ENCODE data around the gene ANKRD44.

Gene ANKRD44

GRCh38 chr2:197107291-197108269 is 203.0 kb downstream of the ANKRD44 start:
- no peak for DNase-seq (ENCODE audit: low read depth)

DNA sequence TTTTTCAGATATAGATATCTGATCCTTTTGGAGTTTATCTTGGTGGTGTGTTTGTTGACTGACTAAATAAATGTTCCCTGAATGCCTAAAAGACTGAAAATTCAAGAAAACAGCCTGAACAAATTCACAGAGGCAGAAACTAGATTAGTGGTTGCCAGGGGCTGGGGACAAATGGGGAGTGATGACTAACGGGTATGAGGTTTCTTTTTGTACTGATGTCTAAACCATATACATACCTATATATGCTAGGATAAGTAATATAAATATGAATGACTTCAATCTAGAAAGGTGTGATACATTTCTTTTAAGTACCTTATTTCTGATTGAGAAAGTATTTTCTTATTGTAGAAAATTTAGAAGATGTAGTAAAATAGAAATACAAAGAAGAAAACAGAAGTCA is 207.2 kb downstream of the ANKRD44 start:
- no peak for DNase-seq (ENCODE audit: low read depth)
- no peak overlapping the region for H3K4me3 ChIP-seq (ENCODE audit: low read depth, low read length)

More at GRCh38 chr2:197107291-197108269, 203.0 kb downstream of the ANKRD44 start:
- H3K4me3 ChIP-seq (ENCODE audit: low read depth, low read length): no peak overlapping the region

DNA sequence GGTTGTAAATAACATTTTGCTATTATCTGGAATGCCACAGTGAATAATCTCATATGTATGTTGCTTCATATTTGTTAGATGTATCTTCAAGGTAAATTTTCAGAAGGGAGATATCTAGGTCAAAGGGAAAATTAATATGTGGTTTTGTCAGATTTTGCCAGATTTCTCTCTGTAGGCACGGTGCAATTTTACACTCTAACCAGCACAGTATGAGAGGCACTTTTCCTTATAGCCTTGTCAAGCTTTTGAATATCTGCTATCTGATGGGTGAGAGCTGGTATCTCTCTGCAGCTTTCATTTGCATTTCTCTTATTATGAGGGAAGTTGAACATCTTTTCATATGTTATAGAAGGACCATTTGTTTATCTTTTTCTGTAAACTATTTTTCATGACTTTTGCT is 208.3 kb downstream of the ANKRD44 start:
- no peak overlapping the region for H3K4me3 ChIP-seq (ENCODE audit: low read depth, low read length)
- no peak for DNase-seq (ENCODE audit: low read depth)

DNA sequence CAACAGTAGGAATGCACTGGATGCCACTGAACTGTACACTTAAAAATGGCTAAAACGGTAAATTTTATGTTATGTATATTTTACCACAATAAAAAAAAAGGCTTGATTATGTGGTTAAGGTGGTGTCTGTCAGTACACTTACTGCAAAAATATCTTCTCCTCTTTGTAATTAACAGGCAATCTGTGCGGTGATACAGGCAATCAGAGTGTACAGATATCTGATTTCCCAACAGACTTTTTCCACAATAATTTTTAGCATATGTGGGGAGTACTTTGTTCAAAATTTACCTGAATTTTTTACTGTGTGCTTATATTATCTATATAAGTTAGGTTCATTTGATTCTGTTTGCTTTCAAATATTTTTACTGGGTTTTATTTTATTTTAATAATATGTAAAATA is 209.1 kb downstream of the ANKRD44 start:
- H3K4me3 ChIP-seq (ENCODE audit: low read depth, low read length): no peak overlapping the region
- no peak for DNase-seq (ENCODE audit: low read depth)

- peak; percentile 92 for DNase-seq (ENCODE audit: low read depth)
Observed at GRCh38 chr2:197097578-197098366, 212.8 kb downstream of the ANKRD44 start.

DNA sequence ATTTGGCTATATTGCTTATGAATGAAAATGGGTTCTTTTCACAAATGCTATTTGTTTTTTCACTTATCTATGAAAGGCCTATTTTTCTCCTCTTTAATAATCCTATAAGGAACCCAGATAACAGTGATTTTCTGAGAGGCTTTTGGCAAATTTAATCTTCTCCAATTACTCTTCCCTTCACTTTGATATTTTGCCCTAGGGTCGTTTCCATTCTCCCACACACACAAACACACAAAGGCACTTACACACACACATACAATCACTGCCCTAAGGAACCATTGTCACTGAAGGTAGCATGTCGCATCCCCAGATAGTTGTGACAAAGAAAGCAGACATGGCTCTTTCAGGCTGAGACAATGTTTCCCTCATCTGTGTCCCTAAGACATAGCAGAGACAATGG is 213.9 kb downstream of the ANKRD44 start:
- no peak for DNase-seq (ENCODE audit: low read depth)
- no peak overlapping the region for H3K4me3 ChIP-seq (ENCODE audit: low read depth, low read length)

More at GRCh38 chr2:197097578-197098366, 212.8 kb downstream of the ANKRD44 start:
- H3K4me3 ChIP-seq (ENCODE audit: low read depth, low read length): no peak overlapping the region

- peak; percentile 77 for DNase-seq (ENCODE audit: low read depth)
- H3K4me3 ChIP-seq (ENCODE audit: low read depth, low read length): no peak overlapping the region
Observed at GRCh38 chr2:197092431-197092830, 218.1 kb downstream of the ANKRD44 start.

DNA sequence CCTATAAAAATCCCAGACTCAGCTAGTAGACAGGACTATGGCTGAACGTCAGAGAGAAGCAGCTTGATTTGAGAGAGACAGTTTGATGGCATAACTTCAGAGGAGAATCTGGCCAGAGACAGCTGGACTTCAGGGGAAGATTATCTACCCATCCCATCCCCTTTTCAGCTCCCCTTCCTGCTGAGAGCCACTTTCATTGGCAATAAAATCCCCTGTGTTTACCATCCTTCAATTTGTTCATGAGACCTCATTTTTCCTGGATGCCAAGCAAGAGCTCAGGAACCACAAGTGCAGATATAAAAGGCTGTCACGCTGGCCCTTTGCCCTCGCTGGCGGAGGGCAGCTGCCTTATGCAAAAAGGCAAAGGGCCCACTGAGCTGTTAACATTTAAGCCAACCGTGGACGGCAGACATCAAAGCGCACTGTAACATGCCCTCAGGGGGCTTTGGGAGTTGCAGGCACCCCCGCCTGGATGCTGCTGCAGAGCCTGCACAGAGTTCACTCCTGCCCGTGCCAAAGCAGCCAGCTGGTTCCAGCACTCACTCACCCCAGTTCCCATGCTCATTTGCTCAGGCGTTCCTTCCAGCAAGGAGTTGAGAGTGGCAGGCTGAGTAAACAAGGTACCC is 219.7 kb downstream of the ANKRD44 start:
- no peak for DNase-seq (ENCODE audit: low read depth)

GRCh38 chr2:197089655-197090054 is 220.9 kb downstream of the ANKRD44 start:
- no peak overlapping the region for H3K4me3 ChIP-seq (ENCODE audit: low read depth, low read length)
- DNase-seq (ENCODE audit: low read depth): no peak

More for the DNA sequence above, 219.7 kb downstream of the ANKRD44 start:
- no peak overlapping the region for H3K4me3 ChIP-seq (ENCODE audit: low read depth, low read length)

- H3K4me3 ChIP-seq (ENCODE audit: low read depth, low read length): no peak overlapping the region
- peak; percentile 39 for DNase-seq (ENCODE audit: low read depth)
Observed at GRCh38 chr2:197088694-197089093, 221.9 kb downstream of the ANKRD44 start.

- DNase-seq (ENCODE audit: low read depth): no peak
Observed at GRCh38 chr2:197086500-197086899, 224.1 kb downstream of the ANKRD44 start.

DNA sequence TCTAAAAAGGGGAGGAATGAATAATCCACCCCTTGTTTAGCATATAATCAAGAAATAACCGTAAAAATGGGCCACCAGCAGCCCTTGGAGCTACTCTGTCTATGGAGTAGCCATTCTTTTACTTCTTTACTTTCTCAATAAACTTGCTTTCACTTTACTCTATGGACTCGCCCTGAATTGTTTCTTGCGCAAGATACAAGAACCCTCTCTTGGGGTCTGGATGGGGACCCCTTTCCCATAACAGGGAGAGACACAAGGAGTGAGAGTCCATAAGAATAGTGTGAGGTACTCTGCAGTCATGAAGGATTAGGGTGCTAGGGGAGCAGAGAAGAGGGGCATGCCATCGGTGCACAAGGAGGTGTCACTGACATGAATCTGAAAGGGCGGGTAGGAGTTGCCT is 224.9 kb downstream of the ANKRD44 start:
- DNase-seq (ENCODE audit: low read depth): no peak
- no peak overlapping the region for H3K4me3 ChIP-seq (ENCODE audit: low read depth, low read length)

More at GRCh38 chr2:197086500-197086899, 224.1 kb downstream of the ANKRD44 start:
- H3K4me3 ChIP-seq (ENCODE audit: low read depth, low read length): no peak overlapping the region

DNA sequence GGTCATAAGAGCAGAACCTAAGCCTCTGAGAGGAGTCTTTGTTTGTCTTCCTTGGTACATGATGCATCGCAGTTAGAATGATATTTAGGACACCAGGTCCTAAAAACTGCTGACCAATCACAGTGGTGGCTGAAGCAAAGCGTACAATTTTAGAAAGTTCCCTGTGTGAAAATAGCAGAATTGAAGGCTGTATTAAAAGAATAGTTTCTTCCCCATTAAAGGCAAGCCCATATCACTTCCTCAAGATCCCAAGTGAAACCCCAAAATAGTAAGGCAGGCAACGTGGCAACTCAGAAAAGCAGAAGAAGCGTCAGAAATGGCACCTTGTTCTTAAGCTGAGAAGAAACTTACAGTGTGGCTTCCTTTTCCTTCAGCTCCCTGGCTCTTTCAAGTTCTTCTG is 229.3 kb downstream of the ANKRD44 start:
- H3K4me3 ChIP-seq (ENCODE audit: low read depth, low read length): no peak overlapping the region

DNA sequence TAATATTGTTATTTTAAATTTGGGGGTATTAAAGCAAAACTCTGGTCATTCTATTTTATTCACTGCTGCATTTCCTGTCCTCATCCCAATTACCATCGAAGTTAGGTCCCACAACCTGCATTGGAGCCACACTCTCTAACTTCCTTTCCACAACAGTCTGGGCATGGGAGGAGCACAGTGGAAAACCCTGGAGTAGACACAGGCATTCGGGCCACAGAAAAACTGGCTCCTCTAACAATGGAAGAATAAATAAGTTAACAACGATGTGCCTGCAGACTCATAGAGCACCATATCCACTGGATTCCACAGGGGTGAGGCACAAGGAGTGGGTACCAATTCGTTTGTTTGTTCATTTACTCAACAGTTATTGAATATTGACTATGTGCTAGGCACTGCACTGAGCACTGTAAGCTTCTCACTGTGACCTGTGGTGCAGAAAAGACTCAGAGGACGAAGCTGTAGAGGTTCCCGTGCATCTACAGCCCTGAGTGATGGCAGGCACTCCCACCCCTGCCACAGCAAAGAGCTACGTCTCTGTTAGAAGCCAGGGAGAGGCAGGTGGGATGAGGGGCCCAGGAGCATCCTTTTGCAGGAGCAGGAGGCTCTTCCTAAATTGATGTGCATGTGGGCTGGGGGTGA is 229.9 kb downstream of the ANKRD44 start:
- no peak for DNase-seq (ENCODE audit: low read depth)
- H3K4me3 ChIP-seq (ENCODE audit: low read depth, low read length): no peak overlapping the region

More for the DNA sequence above, 229.3 kb downstream of the ANKRD44 start:
- DNase-seq (ENCODE audit: low read depth): no peak

DNA sequence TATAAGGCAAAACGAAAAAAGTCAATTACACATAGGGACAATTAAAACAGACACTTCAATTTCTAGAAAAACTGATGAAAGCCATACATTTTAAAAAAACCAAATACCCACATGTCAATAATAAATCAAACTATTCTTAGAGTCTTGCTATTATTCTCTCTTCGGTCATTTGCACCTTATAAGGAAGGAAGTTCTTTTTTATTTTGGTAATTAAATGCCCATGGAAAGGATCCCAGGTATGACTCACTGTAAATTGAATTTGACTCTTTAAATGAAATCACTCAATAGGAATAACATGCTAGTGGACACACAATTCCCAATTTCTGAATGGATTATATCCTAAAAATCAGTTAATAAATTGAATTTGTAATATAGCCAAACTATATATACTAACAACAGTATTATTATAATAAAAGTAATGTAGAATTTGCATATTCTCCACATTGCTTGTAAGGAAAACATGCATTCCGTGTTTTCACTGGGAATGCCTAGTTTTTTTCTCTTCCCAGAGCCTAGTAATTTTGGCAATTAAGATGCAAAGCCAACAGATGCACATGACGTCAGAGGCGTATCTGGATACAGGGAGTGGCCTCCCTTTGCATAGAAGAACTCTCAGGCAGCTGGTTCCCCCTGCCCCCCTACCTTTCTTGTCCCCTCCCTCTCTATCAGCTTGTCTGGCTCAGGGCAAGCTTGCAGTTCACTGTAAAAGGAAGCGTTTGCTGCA is 230.6 kb downstream of the ANKRD44 start:
- DNase-seq (ENCODE audit: low read depth): no peak

GRCh38 chr2:197079414-197079813 is 231.2 kb downstream of the ANKRD44 start:
- H3K4me3 ChIP-seq (ENCODE audit: low read depth, low read length): no peak overlapping the region
- no peak for DNase-seq (ENCODE audit: low read depth)

More for the DNA sequence above, 230.6 kb downstream of the ANKRD44 start:
- no peak overlapping the region for H3K4me3 ChIP-seq (ENCODE audit: low read depth, low read length)

GRCh38 chr2:197078535-197078934 is 232.0 kb downstream of the ANKRD44 start:
- no peak overlapping the region for H3K4me3 ChIP-seq (ENCODE audit: low read depth, low read length)
- no peak for DNase-seq (ENCODE audit: low read depth)

DNA sequence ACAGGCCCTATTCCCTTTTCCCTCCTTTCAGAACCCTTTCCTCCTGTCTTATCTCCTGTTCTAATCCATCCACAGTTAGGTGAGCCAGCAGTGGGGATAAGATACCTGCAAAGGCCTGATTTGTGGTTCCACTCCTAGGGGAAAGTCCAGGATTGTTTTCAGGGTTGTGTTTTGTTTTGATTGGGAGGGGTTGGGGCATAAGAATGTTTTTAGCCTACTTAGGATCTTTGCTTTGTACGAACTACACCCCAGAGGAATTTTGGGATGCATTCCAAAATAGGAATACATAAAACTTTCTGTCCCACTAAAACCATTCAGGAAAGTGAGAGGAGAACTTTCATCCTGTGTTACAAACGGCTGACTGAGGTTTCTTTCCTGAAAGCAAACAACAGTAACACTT is 233.2 kb downstream of the ANKRD44 start:
- DNase-seq (ENCODE audit: low read depth): no peak
- H3K4me3 ChIP-seq (ENCODE audit: low read depth, low read length): no peak overlapping the region

DNA sequence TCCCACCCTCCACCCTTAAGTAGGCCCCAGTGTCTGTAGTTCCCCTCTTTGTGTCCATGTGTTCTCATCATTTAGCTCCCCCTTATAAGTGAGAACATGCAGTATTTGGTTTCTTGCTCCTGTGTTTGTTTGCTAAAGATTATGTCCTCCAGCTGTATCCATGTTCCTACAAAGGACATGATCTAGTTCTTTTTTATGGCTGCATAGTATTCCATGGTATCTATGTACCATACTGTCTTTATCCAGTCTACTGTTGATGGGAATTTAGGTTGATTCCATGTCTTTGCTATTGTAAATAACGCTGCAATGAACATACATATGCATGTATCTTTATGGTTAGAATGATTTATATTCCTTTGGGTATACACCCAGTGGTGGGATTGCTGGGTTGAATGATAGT is 233.9 kb downstream of the ANKRD44 start:
- DNase-seq (ENCODE audit: low read depth): no peak
- no peak overlapping the region for H3K4me3 ChIP-seq (ENCODE audit: low read depth, low read length)
